PC-9 (cell line): ENCODE data around the gene OR52D1. TPM values are rescaled to one million over a fixed set of nuclear protein-coding genes. Genes with fewer than 3 reads are reported as not detected.

ENCODE experiments used
- BruUV-seq: library from RNA; stranded (reverse); fragments of 400-500 nt; replicated peaks from 2 replicates; lab custom pipeline; 2021; lab: Mats Ljungman, UMichigan
- CTCF ChIA-PET: fragments of 300-600 bp; sonication (Branson Sonifier 250); formaldehyde crosslinking; loops from one replicate; lab custom pipeline; 2022; ENCODE audit warnings: antibody characterized with exemption; lab: Charles Lee
- POLR2A ChIA-PET: fragments of 300-600 bp; sonication (Branson Sonifier 250); formaldehyde crosslinking; loops from one replicate; lab custom pipeline; 2022; ENCODE audit warnings: antibody characterized with exemption; ENCODE audit not compliant: unreplicated experiment; lab: Charles Lee
- DNase-seq, 2 experiments: peaks; one replicate each; pipeline versions ENCODE4 v3.0.0 to v3.0.0-alpha.2; 2015 to 2022; ENCODE audit warnings: mixed read lengths in 1 of 2
- H2AFZ ChIP-seq: fragments of 200-600 bp; sonication (generic); 2 replicates; pipeline ENCODE4 v1.8.1; 2017; ENCODE audit warnings: antibody characterized with exemption
- H3F3A ChIP-seq: fragments of 200-600 bp; sonication (generic); 2 replicates; pipeline ENCODE4 v1.8.1; 2017; ENCODE audit warnings: antibody characterized with exemption, mild to moderate bottlenecking, low read depth; ENCODE audit not compliant: insufficient read depth
- H3K27ac ChIP-seq: fragments of 200-600 bp; sonication (generic); 2 replicates; pipeline ENCODE4 v1.6.1; 2016; ENCODE audit warnings: mixed run types
- H3K27me3 ChIP-seq: fragments of 200-600 bp; sonication (generic); 2 replicates; pipeline ENCODE4 v1.6.1; 2016; ENCODE audit warnings: low read depth, mixed run types; ENCODE audit not compliant: insufficient read depth
- H3K36me3 ChIP-seq: fragments of 200-600 bp; sonication (generic); 2 replicates; pipeline ENCODE4 v1.6.1; 2016; ENCODE audit warnings: low read depth, mixed run types
- H3K4me1 ChIP-seq: fragments of 200-600 bp; sonication (generic); replicated peaks from 2 replicates; pipeline ENCODE4 v1.6.1; 2016; ENCODE audit warnings: mixed run types; ENCODE audit not compliant: insufficient read depth
- H3K4me2 ChIP-seq: fragments of 200-600 bp; sonication (generic); 2 replicates; pipeline ENCODE4 v1.6.1; 2017; ENCODE audit warnings: mixed run types
- H3K4me3 ChIP-seq: fragments of 200-600 bp; sonication (generic); 2 replicates; pipeline ENCODE4 v1.6.1; 2016; ENCODE audit warnings: mixed run types
- H3K79me2 ChIP-seq: fragments of 200-600 bp; sonication (generic); 2 replicates; pipeline ENCODE4 v1.6.1; 2017; ENCODE audit warnings: low read depth, mixed run types
- H3K9me2 ChIP-seq: fragments of 200-600 bp; sonication (generic); 2 replicates; pipeline ENCODE4 v1.8.1; 2017; ENCODE audit warnings: mild to moderate bottlenecking; ENCODE audit not compliant: insufficient read depth
- H3K9me3 ChIP-seq: fragments of 200-600 bp; sonication (generic); 2 replicates; pipeline ENCODE4 v1.8.1; 2016; ENCODE audit warnings: low read depth; ENCODE audit not compliant: insufficient read depth
- H4K20me1 ChIP-seq: fragments of 200-600 bp; sonication (generic); 2 replicates; pipeline ENCODE4 v1.8.1; 2017; ENCODE audit not compliant: insufficient read depth
- CTCF ChIP-seq: fragments of 200-600 bp; sonication (generic); conservative IDR thresholded peaks from 2 replicates; pipeline ENCODE4 v1.6.1; 2017; ENCODE audit warnings: mixed run types, antibody characterized with exemption, mild to moderate bottlenecking, moderate library complexity
- EZH2 ChIP-seq: fragments of 200-600 bp; sonication (generic); IDR thresholded peaks from 2 replicates; pipeline ENCODE4 v1.8.0; 2017; ENCODE audit warnings: antibody characterized with exemption, low read depth
- intact Hi-C: fragments of 100-400 bp; cut with micrococcal nuclease; formaldehyde crosslinking; loops from one replicate; pipeline ENCODE4 v1.10.0; 2022; ENCODE audit not compliant: unreplicated experiment
- total RNA-seq: library from RNA; stranded (reverse); gene quantifications from 2 replicates; pipeline ENCODE4 v1.2.3, GENCODE V29; 2021

OR52D1 gene
- total RNA-seq, 1 experiment from 2014 or later = not detected

GRCh38 chr11:5489576-5490357 lies 1.3 kb downstream of the OR52D1 start:
- Histone ChIP-seq H3K27ac (no peak overlapping the region), H3K4me1 (no peaks in the 10 kb centered on the region), H3F3A (no peaks in the 10 kb centered on the region), H2AFZ (no peak overlapping the region), H3K27me3 (no peaks in the 10 kb centered on the region), H3K4me2 (no peak overlapping the region), H3K9me3 (no peaks in the 10 kb centered on the region), H3K36me3 (no peaks in the 10 kb centered on the region), H3K9me2 (no peaks in the 10 kb centered on the region), H3K4me3 (no peak overlapping the region), H4K20me1 (no peaks in the 10 kb centered on the region), H3K79me2 (no peaks in the 10 kb centered on the region)
- no TSS peak for BruUV-seq
- intact Hi-C loops = no loop called here
- no peak for TF ChIP-seq CTCF
- no peak for TF ChIP-seq EZH2
- ChIA-PET CTCF (no interaction called here), POLR2A (no interaction called here)
- no peak for DNase-seq

DNA sequence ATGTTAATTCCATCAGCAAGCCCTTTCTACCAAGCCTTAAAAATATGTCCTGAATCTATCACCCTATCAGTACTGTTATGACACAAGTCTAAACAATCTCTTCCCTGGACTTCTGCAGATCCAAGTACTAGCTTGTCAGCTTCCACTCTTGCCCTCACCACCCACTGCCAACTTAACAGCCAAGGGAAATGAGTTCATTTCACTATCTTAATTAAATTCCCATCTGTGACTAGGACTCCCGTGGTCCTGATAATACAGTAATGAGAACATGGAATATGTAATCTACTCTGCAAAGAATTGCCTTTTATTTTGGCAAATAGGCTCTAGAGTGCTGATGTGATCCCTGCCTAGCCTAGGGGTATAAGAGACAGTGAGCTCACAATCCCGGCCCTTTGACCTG lies 11.2 kb downstream of the OR52D1 start:
- H3K27me3 ChIP-seq = no peaks in the 10 kb centered on the region
- H3K4me2 ChIP-seq = no peak overlapping the region
- POLR2A ChIA-PET = no interaction called here
- no peaks in the 10 kb centered on the region for H3K9me2 ChIP-seq
- no peaks in the 10 kb centered on the region for H3K4me1 ChIP-seq
- no peaks in the 10 kb centered on the region for H3K36me3 ChIP-seq
- H2AFZ ChIP-seq = no peak overlapping the region
- DNase-seq = no peak
- intact Hi-C loops = no loop called here
- H3K27ac ChIP-seq = no peak overlapping the region
- TF ChIP-seq EZH2 = no peak
- TF ChIP-seq CTCF = no peak
- no peaks in the 10 kb centered on the region for H3K9me3 ChIP-seq
- H4K20me1 ChIP-seq = no peaks in the 10 kb centered on the region
- H3F3A ChIP-seq = no peaks in the 10 kb centered on the region
- CTCF ChIA-PET = no interaction called here
- no TSS peak for BruUV-seq
- no peak overlapping the region for H3K4me3 ChIP-seq
- 0 out of 2 replicates have a peak, but pooled peaks cover 6% of the 10 kb centered on the region for H3K79me2 ChIP-seq

- Histone ChIP-seq H3K27ac (no peak overlapping the region), H3K36me3 (no peaks in the 10 kb centered on the region), H2AFZ (no peak overlapping the region), H3K4me2 (no peak overlapping the region), H3K4me1 (no peaks in the 10 kb centered on the region), H3K4me3 (no peak overlapping the region), H3K9me2 (no peaks in the 10 kb centered on the region), H3F3A (no peaks in the 10 kb centered on the region), H3K79me2 (0 out of 2 replicates have a peak, but pooled peaks cover 6% of the 10 kb centered on the region), H3K27me3 (no peaks in the 10 kb centered on the region), H4K20me1 (no peaks in the 10 kb centered on the region), H3K9me3 (no peaks in the 10 kb centered on the region)
- POLR2A ChIA-PET = no interaction called here
- no peak for DNase-seq
- intact Hi-C loops = no loop called here
- no peak for TF ChIP-seq EZH2
- no peak for TF ChIP-seq CTCF
- no TSS peak for BruUV-seq
- CTCF ChIA-PET = no interaction called here
Measured at GRCh38 chr11:5500393-5500801, 11.9 kb downstream of the OR52D1 start.
